Esophagus squamous epithelium (tissue), 4 donors: ENCODE results near the gene PGBD5.

Experiments
- CTCF ChIP-seq, 6 experiments: fragments of 450-650 bp in 4 of 6; fragments of 200-600 bp in 2 of 6; sonication (generic) in 2 of 6; IDR thresholded peaks; one replicate each; pipeline ENCODE4 v1.5.1; 2016 to 2019; ENCODE audit warnings: antibody characterized with exemption in 6 of 6, mild to moderate bottlenecking in 4 of 6, moderate library complexity in 4 of 6
- POLR2A ChIP-seq, 4 donors: fragments of 450-650 bp; IDR thresholded peaks; one replicate each; pipeline ENCODE4 v1.6.1; 2017; ENCODE audit warnings: antibody characterized with exemption in 4 of 4, mild to moderate bottlenecking in 4 of 4, moderate library complexity in 3 of 4

GRCh38 chr1:230368871-230369270, 57.3 kb downstream of the PGBD5 start:
- no peak for TF ChIP-seq CTCF (IDR thresholded peaks at IDR 0.05)
- TF ChIP-seq POLR2A (IDR thresholded peaks at IDR 0.05) = no peak
